GM12878 (cell line): ENCODE data around the gene DVL2. TPM values are rescaled to one million over a fixed set of nuclear protein-coding genes. Genes with fewer than 3 reads are reported as not detected.

Experiments
- ATF7 ChIP-seq: fragments of 450-650 bp; IDR thresholded peaks from 2 replicates; pipeline ENCODE4 v1.6.1; 2016; ENCODE audit warnings: low read depth, mild to moderate bottlenecking
- BACH1 ChIP-seq: fragments of 450-650 bp; IDR thresholded peaks from 2 replicates; pipeline ENCODE4 v1.6.1; 2017; ENCODE audit warnings: mild to moderate bottlenecking, borderline replicate concordance
- BHLHE40 ChIP-seq, 2 experiments: fragments of 450-650 bp in 1 of 2; IDR thresholded peaks; 2 replicates each; pipeline ENCODE4 v1.6.1; 2011 to 2017; ENCODE audit warnings: low read depth in 2 of 2, borderline replicate concordance in 1 of 2, improper control_type of control experiment in 1 of 2, low read length in 1 of 2, mild to moderate bottlenecking in 1 of 2
- BRCA1 ChIP-seq: IDR thresholded peaks from 2 replicates; pipeline ENCODE4 v1.6.1; 2011; ENCODE audit warnings: low read depth, low read length, improper control_type of control experiment
- CBFB ChIP-seq: IDR thresholded peaks from 2 replicates; pipeline ENCODE4 v1.6.1; 2016; ENCODE audit warnings: antibody characterized with exemption, low read depth
- CHD2 ChIP-seq: IDR thresholded peaks from 2 replicates; pipeline ENCODE4 v1.6.1; 2011; ENCODE audit warnings: low read depth, low read length, improper control_type of control experiment, borderline replicate concordance
- ESRRA ChIP-seq: IDR thresholded peaks from 2 replicates; pipeline ENCODE4 v1.6.1; 2012; ENCODE audit warnings: mild to moderate bottlenecking, low read length, improper control_type of control experiment
- MEF2A ChIP-seq: IDR thresholded peaks from 2 replicates; pipeline ENCODE4 v1.6.1; 2011; ENCODE audit warnings: low read depth, mild to moderate bottlenecking, low read length, moderate library complexity; ENCODE audit not compliant: insufficient read depth
- NFYA ChIP-seq: IDR thresholded peaks from 2 replicates; pipeline ENCODE4 v1.6.1; 2011; ENCODE audit warnings: low read depth, mild to moderate bottlenecking, low read length, improper control_type of control experiment, borderline replicate concordance
- POLR2AphosphoS2 ChIP-seq: IDR thresholded peaks from 2 replicates; pipeline ENCODE4 v1.6.1; 2011; ENCODE audit warnings: low read depth, mild to moderate bottlenecking, low read length, improper control_type of control experiment, moderate library complexity
- POU2F2 ChIP-seq: IDR thresholded peaks from 3 replicates; pipeline ENCODE4 v1.6.1; 2011; ENCODE audit warnings: low read depth, mild to moderate bottlenecking, low read length, borderline replicate concordance
- RB1 ChIP-seq: fragments of 450-650 bp; formaldehyde crosslinking; IDR thresholded peaks from 2 replicates; pipeline ENCODE4 v1.6.1; 2017; ENCODE audit warnings: mild to moderate bottlenecking, borderline replicate concordance
- RCOR1 ChIP-seq: conservative IDR thresholded peaks from 2 replicates; pipeline ENCODE4 v1.6.1; 2012; ENCODE audit warnings: low read depth, low read length, improper control_type of control experiment
- SIN3A ChIP-seq: IDR thresholded peaks from 2 replicates; pipeline ENCODE4 v1.6.1; 2012; ENCODE audit warnings: low read depth, low read length, improper control_type of control experiment
- SRF ChIP-seq, 2 experiments: IDR thresholded peaks; 2 replicates each; pipeline ENCODE4 v1.6.1; 2011; ENCODE audit warnings: low read depth in 2 of 2, low read length in 2 of 2, mild to moderate bottlenecking in 1 of 2, moderate library complexity in 1 of 2
- TCF3 ChIP-seq: IDR thresholded peaks from 2 replicates; pipeline ENCODE4 v1.6.1; 2012; ENCODE audit warnings: low read depth, mild to moderate bottlenecking, low read length, borderline replicate concordance; ENCODE audit not compliant: insufficient read depth
- ZNF207 ChIP-seq: fragments of 450-650 bp; IDR thresholded peaks from 2 replicates; pipeline ENCODE4 v1.6.1; 2014; ENCODE audit warnings: antibody characterized with exemption, mild to moderate bottlenecking, borderline replicate concordance
- polyA plus RNA-seq, 11 experiments: library from polyadenylated mRNA; depleted of rRNA in 4 of 11; unstranded in 6 of 11; stranded (reverse) in 5 of 11; fragments of >200 nt; fragmentation: Nextera tagmentation in 4 of 11; fragmentation: Illumina TruSeq in 1 of 11; extraction: Ambion mirVana in 4 of 11; extraction: Trizol in 1 of 11; gene quantifications; 1 replicate in 1 of 11; 2 replicates in 10 of 11; pipeline versions ENCODE4 v1.2.1 to v1.2.3, GENCODE V29; 2011 to 2016; ENCODE audit warnings: inconsistent platforms in 2 of 11, missing spikeins in 2 of 11, low read depth in 1 of 11
- total RNA-seq, 4 experiments: library from RNA; depleted of rRNA in 3 of 4; stranded (reverse); fragments of >200 nt in 3 of 4; fragmentation: Illumina TruSeq in 1 of 4; extraction: Trizol in 1 of 4; gene quantifications; 2 replicates each; pipeline versions ENCODE4 v1.2.1 to v1.2.3, GENCODE V29; 2013 to 2021
- TF ChIP-seq, protein P1 (sequence below): fragments of 450-650 bp; IDR thresholded peaks from 2 replicates; pipeline ENCODE4 v1.6.1; 2017; ENCODE audit warnings: mild to moderate bottlenecking, low read depth, inconsistent platforms; ENCODE audit not compliant: poor library complexity, severe bottlenecking
- TF ChIP-seq, protein P2 (sequence below): IDR thresholded peaks from 2 replicates; pipeline ENCODE4 v1.6.1; 2011; ENCODE audit warnings: low read depth, mild to moderate bottlenecking, low read length, moderate library complexity, borderline replicate concordance; ENCODE audit errors: extremely low read depth
- TF ChIP-seq, protein P3 (sequence below): fragments of 450-650 bp; conservative IDR thresholded peaks from 2 replicates; pipeline ENCODE4 v1.6.1; 2017; ENCODE audit warnings: mild to moderate bottlenecking, moderate library complexity
- TF ChIP-seq, protein P4 (sequence below): IDR thresholded peaks from 2 replicates; pipeline ENCODE4 v1.6.1; 2012; ENCODE audit warnings: low read depth, low read length, improper control_type of control experiment
- TF ChIP-seq, protein P5 (sequence below): fragments of 450-650 bp; IDR thresholded peaks from 2 replicates; pipeline ENCODE4 v1.6.1; 2017; ENCODE audit warnings: low read depth, mild to moderate bottlenecking, moderate library complexity

Gene DVL2
- total and polyA plus RNA-seq, 10 of the 15 experiments (the other 5 are each of a cell fraction or from before 2014, with no cell fraction given): 0.97 to 44.8 (median 23.2) TPM

DNA sequence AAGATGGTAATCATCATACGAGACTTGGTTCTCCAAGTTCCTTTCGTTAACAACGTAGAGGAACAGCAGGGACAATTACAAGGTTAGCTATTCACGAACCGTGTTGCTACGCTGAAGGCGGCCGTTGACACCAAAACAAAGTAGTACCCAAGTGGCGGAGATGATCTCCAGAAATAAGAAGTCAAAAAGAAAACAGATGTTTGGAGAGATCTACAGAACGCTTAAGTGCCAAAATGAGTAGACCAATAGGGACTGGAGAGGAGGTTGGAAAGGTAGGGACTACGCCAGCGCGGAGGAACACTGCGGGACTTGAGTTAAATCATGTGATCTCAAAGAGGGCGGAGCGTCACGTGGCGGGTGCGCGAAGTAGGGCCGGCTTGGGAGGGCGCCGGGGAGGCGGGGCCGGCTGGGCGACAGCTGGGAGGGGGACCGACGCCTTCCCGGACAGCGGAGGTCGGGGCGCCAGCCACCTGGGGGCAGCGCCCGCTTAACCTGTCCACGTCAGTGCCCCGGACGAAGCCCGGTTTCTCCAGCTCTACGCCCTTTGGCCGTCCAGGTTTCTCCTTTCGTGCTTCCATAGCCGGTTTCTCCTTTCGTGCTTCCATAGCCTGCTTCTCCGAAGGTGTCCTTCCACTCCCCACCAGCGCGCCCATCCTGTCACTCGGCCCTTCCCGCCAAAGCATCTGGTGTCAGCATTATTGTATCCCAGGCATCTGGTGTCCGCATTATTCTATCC lies 8.6 kb upstream of the DVL2 start (continued):
- TF ChIP-seq NFYA: no peak
- TF ChIP-seq BRCA1: no peak
- TF ChIP-seq CHD2: peak; percentile 96
- TF ChIP-seq, protein P1, sequence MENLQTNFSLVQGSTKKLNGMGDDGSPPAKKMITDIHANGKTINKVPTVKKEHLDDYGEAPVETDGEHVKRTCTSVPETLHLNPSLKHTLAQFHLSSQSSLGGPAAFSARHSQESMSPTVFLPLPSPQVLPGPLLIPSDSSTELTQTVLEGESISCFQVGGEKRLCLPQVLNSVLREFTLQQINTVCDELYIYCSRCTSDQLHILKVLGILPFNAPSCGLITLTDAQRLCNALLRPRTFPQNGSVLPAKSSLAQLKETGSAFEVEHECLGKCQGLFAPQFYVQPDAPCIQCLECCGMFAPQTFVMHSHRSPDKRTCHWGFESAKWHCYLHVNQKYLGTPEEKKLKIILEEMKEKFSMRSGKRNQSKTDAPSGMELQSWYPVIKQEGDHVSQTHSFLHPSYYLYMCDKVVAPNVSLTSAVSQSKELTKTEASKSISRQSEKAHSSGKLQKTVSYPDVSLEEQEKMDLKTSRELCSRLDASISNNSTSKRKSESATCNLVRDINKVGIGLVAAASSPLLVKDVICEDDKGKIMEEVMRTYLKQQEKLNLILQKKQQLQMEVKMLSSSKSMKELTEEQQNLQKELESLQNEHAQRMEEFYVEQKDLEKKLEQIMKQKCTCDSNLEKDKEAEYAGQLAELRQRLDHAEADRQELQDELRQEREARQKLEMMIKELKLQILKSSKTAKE: peak; percentile 95
- TF ChIP-seq ZNF207: 0 out of 2 replicates have a peak, but pooled peaks have one; percentile 72
- peak; percentile 75 for TF ChIP-seq TCF3
- TF ChIP-seq POLR2AphosphoS2: peak; percentile 97
- TF ChIP-seq, protein P2, sequence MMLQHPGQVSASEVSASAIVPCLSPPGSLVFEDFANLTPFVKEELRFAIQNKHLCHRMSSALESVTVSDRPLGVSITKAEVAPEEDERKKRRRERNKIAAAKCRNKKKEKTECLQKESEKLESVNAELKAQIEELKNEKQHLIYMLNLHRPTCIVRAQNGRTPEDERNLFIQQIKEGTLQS: peak; percentile 92
- peak; percentile 44; the same call in 1 of the 2 replicates for TF ChIP-seq MEF2A
- no peak for TF ChIP-seq ESRRA
- no peak for TF ChIP-seq RCOR1
- peak; percentile 93; the same call in 1 of the 2 replicates for TF ChIP-seq RB1
- 0 out of 4 replicates have a peak, but pooled peaks of 1 of the 2 experiments have one; percentile 23 for TF ChIP-seq SRF (IDR thresholded peaks at IDR 0.05; ENCODE audit: low read depth in 2 of 2, low read length in 2 of 2)
- TF ChIP-seq SIN3A: peak; percentile 97
- TF ChIP-seq, protein P3, sequence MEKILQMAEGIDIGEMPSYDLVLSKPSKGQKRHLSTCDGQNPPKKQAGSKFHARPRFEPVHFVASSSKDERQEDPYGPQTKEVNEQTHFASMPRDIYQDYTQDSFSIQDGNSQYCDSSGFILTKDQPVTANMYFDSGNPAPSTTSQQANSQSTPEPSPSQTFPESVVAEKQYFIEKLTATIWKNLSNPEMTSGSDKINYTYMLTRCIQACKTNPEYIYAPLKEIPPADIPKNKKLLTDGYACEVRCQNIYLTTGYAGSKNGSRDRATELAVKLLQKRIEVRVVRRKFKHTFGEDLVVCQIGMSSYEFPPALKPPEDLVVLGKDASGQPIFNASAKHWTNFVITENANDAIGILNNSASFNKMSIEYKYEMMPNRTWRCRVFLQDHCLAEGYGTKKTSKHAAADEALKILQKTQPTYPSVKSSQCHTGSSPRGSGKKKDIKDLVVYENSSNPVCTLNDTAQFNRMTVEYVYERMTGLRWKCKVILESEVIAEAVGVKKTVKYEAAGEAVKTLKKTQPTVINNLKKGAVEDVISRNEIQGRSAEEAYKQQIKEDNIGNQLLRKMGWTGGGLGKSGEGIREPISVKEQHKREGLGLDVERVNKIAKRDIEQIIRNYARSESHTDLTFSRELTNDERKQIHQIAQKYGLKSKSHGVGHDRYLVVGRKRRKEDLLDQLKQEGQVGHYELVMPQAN: peak; percentile 98
- TF ChIP-seq CBFB: peak; percentile 50; the same call in 1 of the 2 replicates
- TF ChIP-seq, protein P4, sequence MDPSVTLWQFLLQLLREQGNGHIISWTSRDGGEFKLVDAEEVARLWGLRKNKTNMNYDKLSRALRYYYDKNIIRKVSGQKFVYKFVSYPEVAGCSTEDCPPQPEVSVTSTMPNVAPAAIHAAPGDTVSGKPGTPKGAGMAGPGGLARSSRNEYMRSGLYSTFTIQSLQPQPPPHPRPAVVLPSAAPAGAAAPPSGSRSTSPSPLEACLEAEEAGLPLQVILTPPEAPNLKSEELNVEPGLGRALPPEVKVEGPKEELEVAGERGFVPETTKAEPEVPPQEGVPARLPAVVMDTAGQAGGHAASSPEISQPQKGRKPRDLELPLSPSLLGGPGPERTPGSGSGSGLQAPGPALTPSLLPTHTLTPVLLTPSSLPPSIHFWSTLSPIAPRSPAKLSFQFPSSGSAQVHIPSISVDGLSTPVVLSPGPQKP: 0 out of 2 replicates have a peak, but pooled peaks have one; percentile 27
- peak; percentile 95 to 97 for TF ChIP-seq BHLHE40 (IDR thresholded peaks at IDR 0.05; ENCODE audit: borderline replicate concordance in 1 of 2, low read depth in 2 of 2, low read length in 1 of 2)
- TF ChIP-seq, protein P5, sequence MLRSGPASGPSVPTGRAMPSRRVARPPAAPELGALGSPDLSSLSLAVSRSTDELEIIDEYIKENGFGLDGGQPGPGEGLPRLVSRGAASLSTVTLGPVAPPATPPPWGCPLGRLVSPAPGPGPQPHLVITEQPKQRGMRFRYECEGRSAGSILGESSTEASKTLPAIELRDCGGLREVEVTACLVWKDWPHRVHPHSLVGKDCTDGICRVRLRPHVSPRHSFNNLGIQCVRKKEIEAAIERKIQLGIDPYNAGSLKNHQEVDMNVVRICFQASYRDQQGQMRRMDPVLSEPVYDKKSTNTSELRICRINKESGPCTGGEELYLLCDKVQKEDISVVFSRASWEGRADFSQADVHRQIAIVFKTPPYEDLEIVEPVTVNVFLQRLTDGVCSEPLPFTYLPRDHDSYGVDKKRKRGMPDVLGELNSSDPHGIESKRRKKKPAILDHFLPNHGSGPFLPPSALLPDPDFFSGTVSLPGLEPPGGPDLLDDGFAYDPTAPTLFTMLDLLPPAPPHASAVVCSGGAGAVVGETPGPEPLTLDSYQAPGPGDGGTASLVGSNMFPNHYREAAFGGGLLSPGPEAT: peak; percentile 79
- peak; percentile 76; the same call in 2 of the 3 replicates for TF ChIP-seq POU2F2
- TF ChIP-seq BACH1: peak; percentile 78
- peak; percentile 87 for TF ChIP-seq ATF7
